ENCODE results near the gene FAM234B.
"Not testable (repeated sequence)": the region's sequence is repeated elsewhere in the genome, so short reads cannot be mapped to it uniquely, and the experiment has no call there.

FAM234B gene

GRCh38 chr12:13023811-13024530 lies 20.2 kb upstream of the FAM234B start:
- peak; percentile 11 for DNase-seq (ENCODE audit: low spot score)

- no peak for DNase-seq (ENCODE audit: low spot score)
Measured at GRCh38 chr12:13024531-13024916, 19.7 kb upstream of the FAM234B start.

GRCh38 chr12:13026286-13026685 lies 17.9 kb upstream of the FAM234B start:
- DNase-seq (ENCODE audit: low spot score): no peak

GRCh38 chr12:13027032-13027431 lies 17.1 kb upstream of the FAM234B start:
- DNase-seq (ENCODE audit: low spot score): no peak

GRCh38 chr12:13027508-13027907 lies 16.7 kb upstream of the FAM234B start:
- no peak for DNase-seq (ENCODE audit: low spot score)

- DNase-seq (ENCODE audit: low spot score): no peak
Measured at GRCh38 chr12:13028825-13029570, 15.2 kb upstream of the FAM234B start.

- DNase-seq (ENCODE audit: low spot score): no peak
Measured at GRCh38 chr12:13030541-13031291, 13.5 kb upstream of the FAM234B start.

- no peak for DNase-seq (ENCODE audit: low spot score)
Measured at GRCh38 chr12:13032164-13032563, 12.0 kb upstream of the FAM234B start.

- DNase-seq (ENCODE audit: low spot score): no peak
Measured at GRCh38 chr12:13033476-13033875, 10.7 kb upstream of the FAM234B start.

- DNase-seq (ENCODE audit: low spot score): not testable (repeated sequence)
Measured at GRCh38 chr12:13035335-13035734, 8.8 kb upstream of the FAM234B start.

- no peak for DNase-seq (ENCODE audit: low spot score)
Measured at GRCh38 chr12:13036881-13037280, 7.3 kb upstream of the FAM234B start.

GRCh38 chr12:13038491-13039161 lies 5.6 kb upstream of the FAM234B start:
- DNase-seq (ENCODE audit: low spot score): no peak

GRCh38 chr12:13039328-13039956 lies 4.7 kb upstream of the FAM234B start:
- no peak for DNase-seq (ENCODE audit: low spot score)

GRCh38 chr12:13041224-13041623 lies 3.0 kb upstream of the FAM234B start:
- DNase-seq (ENCODE audit: low spot score): no peak

- no peak for DNase-seq (ENCODE audit: low spot score)
Measured at GRCh38 chr12:13042666-13043230, 1.4 kb upstream of the FAM234B start.

GRCh38 chr12:13044906-13045299 lies 722 bp downstream of the FAM234B start:
- no peak for DNase-seq (ENCODE audit: low spot score)

GRCh38 chr12:13045816-13046215 lies 1.6 kb downstream of the FAM234B start:
- no peak for DNase-seq (ENCODE audit: low spot score)

- peak; percentile 66 for DNase-seq (ENCODE audit: low spot score)
Measured at GRCh38 chr12:13046964-13047363, 2.8 kb downstream of the FAM234B start.

GRCh38 chr12:13049816-13050215 lies 5.6 kb downstream of the FAM234B start:
- DNase-seq (ENCODE audit: low spot score): no peak

- peak; percentile 38 for DNase-seq (ENCODE audit: low spot score)
Measured at GRCh38 chr12:13052421-13052820, 8.2 kb downstream of the FAM234B start.

- not testable (repeated sequence) for DNase-seq (ENCODE audit: low spot score)
Measured at GRCh38 chr12:13053617-13054016, 9.4 kb downstream of the FAM234B start.

All from activated CD4-positive, alpha-beta T cell treated with anti-CD3 and anti-CD28 coated beads, Interleukin-2, Interleukin-4, amounts not matched to agents 100 ng/mL and 50 ng/mL, durations not matched to agents 16 hours and 8 hours (primary cell).